ENCODE data around the gene UBAP1.

Gene UBAP1

DNA sequence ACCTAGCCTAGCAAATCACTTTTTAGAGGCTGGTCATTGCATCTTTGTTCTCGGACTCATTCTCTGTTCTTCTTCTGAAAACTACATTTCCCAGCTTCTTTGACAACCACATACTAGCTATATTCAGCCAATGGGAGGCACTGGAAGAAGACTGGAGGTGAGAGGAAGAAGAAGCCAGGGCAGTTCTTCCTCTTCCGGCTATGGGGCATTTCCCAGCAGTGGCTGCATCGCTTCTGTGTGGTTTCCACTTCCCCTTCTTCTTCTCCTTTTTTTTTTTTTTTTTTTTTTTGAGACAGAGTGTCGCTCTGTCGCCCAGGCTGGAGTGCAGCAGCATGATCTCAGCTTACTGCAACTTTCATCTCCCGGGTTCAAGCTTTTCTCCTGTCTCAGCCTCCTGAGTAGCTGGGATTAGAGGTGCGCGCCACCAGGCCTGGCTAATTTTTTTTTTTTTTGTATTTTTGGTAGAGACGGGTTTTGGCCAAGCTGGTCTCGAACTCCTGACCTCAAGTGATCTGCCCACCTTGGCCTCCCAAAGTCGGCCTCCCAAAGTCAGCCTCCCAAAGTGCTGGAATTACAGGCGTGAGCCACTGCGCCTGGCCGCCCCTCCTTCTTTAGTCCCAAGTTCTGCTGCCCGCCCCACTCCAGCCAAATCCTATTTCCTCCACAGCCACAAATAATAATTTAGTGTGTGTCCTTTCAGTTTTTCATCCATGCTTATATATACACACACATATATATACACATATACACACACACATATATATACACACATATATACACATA is 6.9 kb upstream of the UBAP1 start:
- DNase-seq (ENCODE audit: low read depth): peak; percentile 90
- TF ChIP-seq, protein P1, sequence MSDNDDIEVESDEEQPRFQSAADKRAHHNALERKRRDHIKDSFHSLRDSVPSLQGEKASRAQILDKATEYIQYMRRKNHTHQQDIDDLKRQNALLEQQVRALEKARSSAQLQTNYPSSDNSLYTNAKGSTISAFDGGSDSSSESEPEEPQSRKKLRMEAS (IDR thresholded peaks at IDR 0.05; ENCODE audit: low read depth, low read length): no peak
- TF ChIP-seq POLR2A (IDR thresholded peaks at IDR 0.05; ENCODE audit: extremely low read depth, insufficient read length): no peak
- TF ChIP-seq, protein P2, sequence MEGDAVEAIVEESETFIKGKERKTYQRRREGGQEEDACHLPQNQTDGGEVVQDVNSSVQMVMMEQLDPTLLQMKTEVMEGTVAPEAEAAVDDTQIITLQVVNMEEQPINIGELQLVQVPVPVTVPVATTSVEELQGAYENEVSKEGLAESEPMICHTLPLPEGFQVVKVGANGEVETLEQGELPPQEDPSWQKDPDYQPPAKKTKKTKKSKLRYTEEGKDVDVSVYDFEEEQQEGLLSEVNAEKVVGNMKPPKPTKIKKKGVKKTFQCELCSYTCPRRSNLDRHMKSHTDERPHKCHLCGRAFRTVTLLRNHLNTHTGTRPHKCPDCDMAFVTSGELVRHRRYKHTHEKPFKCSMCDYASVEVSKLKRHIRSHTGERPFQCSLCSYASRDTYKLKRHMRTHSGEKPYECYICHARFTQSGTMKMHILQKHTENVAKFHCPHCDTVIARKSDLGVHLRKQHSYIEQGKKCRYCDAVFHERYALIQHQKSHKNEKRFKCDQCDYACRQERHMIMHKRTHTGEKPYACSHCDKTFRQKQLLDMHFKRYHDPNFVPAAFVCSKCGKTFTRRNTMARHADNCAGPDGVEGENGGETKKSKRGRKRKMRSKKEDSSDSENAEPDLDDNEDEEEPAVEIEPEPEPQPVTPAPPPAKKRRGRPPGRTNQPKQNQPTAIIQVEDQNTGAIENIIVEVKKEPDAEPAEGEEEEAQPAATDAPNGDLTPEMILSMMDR (IDR thresholded peaks at IDR 0.05; ENCODE audit: low read depth, low read length): no peak
- no peak for TF ChIP-seq MYC (IDR thresholded peaks at IDR 0.05; ENCODE audit: low read depth, low read length)

DNA sequence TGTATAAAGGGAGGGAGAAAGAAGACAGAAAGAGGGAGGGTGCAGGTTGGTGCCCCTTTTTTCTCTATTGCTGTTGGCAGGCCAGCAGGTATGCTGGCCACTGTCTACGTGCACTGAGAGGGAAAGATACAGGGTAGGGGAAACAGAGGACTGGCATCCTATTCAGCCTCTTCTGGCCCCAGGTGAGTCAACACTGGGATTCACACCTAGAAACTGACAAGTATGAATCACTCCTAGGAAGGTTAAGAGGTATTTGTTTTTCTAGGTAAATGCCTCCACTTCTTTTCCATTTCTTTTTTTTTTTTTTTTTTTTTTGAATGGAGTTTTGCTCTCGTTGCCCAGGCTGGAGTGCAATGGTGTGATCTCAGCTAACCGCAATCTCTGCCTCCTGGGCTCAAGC is 2.8 kb upstream of the UBAP1 start:
- H3K4me3 ChIP-seq (ENCODE audit: low read depth, low read length): no peak overlapping the region
- DNase-seq (ENCODE audit: low read depth): no peak
- TF ChIP-seq POLR2A (IDR thresholded peaks at IDR 0.05; ENCODE audit: extremely low read depth, insufficient read length): no peak
- TF ChIP-seq MYC (IDR thresholded peaks at IDR 0.05; ENCODE audit: low read depth, low read length): no peak
- TF ChIP-seq, protein P1 (IDR thresholded peaks at IDR 0.05; ENCODE audit: low read depth, low read length): no peak
- TF ChIP-seq, protein P2 (IDR thresholded peaks at IDR 0.05; ENCODE audit: low read depth, low read length): no peak

More for the DNA sequence above, 6.9 kb upstream of the UBAP1 start:
- no peak overlapping the region for H3K4me3 ChIP-seq (ENCODE audit: low read depth, low read length)

DNA sequence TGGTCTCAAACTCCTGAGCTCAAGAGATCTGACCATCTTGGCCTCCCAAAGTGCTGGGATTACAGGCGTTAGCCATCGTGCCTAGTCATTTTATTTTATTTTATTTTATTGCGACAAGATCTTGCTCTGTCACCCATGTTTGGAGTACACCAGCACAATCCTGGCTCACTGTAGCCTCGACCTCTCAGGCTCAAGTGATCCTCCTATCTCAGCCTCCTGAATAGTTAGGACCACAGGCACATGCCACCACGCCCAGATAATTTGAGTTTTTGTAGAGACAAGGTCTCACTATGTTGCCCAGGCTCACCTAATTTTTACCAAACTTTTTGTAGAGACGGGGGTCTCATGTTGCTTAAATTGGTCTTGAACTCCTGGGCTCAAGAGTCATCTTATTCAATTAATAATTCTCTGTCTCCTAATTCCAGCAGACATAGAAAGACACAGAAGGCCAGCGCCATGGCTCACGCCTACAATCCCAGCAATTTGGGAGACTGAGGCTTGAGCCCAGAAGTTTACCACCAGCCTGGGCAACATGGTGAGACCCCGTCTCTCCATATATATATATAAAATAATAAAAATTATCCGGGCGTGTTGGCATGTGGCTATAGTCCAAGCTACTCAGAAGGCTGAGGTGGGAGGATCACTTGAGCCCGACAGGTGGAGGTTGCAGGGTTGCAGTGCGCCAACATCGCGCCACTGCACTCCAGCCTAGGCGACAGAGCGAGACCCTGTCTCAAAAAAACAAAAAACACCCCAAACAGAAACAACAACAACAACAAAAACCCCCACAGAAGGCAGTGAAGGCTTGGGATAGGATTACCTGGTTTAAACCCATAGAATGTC is 1.0 kb upstream of the UBAP1 start:
- peak overlapping the region; percentile 85 for H3K4me3 ChIP-seq (ENCODE audit: low read depth, low read length)
- TF ChIP-seq POLR2A (IDR thresholded peaks at IDR 0.05; ENCODE audit: extremely low read depth, insufficient read length) (no peak), MYC (IDR thresholded peaks at IDR 0.05; ENCODE audit: low read depth, low read length) (no peak)
- TF ChIP-seq, protein P2 (IDR thresholded peaks at IDR 0.05; ENCODE audit: low read depth, low read length): no peak
- TF ChIP-seq, protein P1 (IDR thresholded peaks at IDR 0.05; ENCODE audit: low read depth, low read length): no peak
- no peak for DNase-seq (ENCODE audit: low read depth)

DNA sequence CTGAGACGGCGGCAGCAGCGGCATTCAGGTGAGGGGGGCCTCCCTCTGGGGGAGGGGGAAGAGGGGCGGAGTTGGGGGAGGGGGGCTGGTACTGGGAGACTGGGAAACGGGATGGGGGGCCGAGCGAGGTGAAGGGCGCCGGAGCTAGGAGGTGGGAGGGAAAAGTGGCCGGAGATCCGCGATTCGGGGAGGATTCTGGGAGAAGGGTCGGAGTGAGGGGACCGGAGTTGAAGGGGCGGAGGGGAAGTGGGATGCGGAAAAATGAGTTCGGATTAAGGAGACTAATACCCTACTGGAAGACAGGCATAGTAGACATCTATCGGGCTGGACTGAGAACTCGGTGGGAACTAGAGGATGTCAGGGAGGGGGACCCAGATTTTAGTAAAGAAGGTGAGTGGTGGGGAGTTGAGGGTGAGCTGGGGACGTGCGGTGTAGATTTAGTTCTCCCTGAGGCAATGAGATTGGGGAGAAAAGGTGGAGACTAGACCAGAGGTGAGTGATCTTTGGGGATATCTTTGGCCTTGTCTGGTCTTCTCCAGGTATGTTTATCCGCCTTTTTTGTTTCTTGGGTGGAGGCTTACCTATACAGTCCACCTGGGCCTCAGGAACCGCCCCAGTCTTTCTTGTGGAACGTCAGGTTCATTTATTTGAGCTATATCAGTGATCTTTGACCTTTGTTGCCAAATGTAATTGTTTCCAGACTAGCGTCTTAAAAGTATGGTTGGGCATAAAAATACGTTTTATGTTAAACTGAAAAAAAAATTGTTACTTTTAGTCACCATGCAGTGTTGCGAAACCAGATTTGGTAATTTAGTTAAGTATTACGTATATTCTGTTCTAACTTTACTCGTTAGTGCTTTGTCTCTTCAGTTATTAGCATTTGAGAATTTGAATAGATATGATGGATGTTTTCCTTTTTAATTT is 632 bp downstream of the UBAP1 start:
- peak overlapping the region; percentile 85 for H3K4me3 ChIP-seq (ENCODE audit: low read depth, low read length)
- TF ChIP-seq, protein P1 (IDR thresholded peaks at IDR 0.05; ENCODE audit: low read depth, low read length): no peak
- TF ChIP-seq, protein P2 (IDR thresholded peaks at IDR 0.05; ENCODE audit: low read depth, low read length): no peak
- TF ChIP-seq POLR2A (IDR thresholded peaks at IDR 0.05; ENCODE audit: extremely low read depth, insufficient read length): no peak
- 0 out of 2 replicates have a peak, but pooled peaks have one; percentile 6 for TF ChIP-seq MYC (IDR thresholded peaks at IDR 0.05; ENCODE audit: low read depth, low read length)
- DNase-seq (ENCODE audit: low read depth): peak; percentile 73
